Measurements from ENCODE around the gene FAM50B. TPM values are rescaled to one million over a fixed set of nuclear protein-coding genes. Genes with fewer than 3 reads are reported as not detected.

Gene FAM50B
- total RNA-seq, 2 experiments from 2014 or later: not detected

GRCh38 chr6:3882866-3883265, 33.7 kb downstream of the FAM50B start:
- DNase-seq (ENCODE audit: low spot score): no peak
- H3K4me3 ChIP-seq (ENCODE audit: low read depth, low read length, poor library complexity, severe bottlenecking): no peak overlapping the region
- H3K9me2 ChIP-seq (ENCODE audit: insufficient read depth, low read length): no peaks in the 10 kb centered on the region
- H3K4me2 ChIP-seq (ENCODE audit: low read length): no peak overlapping the region
- CTCF ChIA-PET (ENCODE audit: unreplicated experiment): no interaction called here
- H3K9me3 ChIP-seq (ENCODE audit: low read length): no peaks in the 10 kb centered on the region
- H3K36me3 ChIP-seq (ENCODE audit: insufficient read depth, low read length): no peaks in the 10 kb centered on the region
- intact Hi-C loops (cut with micrococcal nuclease; ENCODE audit: unreplicated experiment): no loop called here
- no peaks in the 10 kb centered on the region for H3K4me1 ChIP-seq (ENCODE audit: insufficient read depth, low read length, poor library complexity, severe bottlenecking)
- TF ChIP-seq CTCF (conservative IDR thresholded peaks at IDR 0.05; ENCODE audit: low read length): no peak
- TF ChIP-seq EZH2phosphoT487 (IDR thresholded peaks at IDR 0.05; ENCODE audit: borderline replicate concordance, low read depth, low read length): no peak
- POLR2A ChIA-PET: no interaction called here
- H3K79me2 ChIP-seq (ENCODE audit: insufficient read depth, low read depth, low read length): no peaks in the 10 kb centered on the region
- no peak overlapping the region for H2AFZ ChIP-seq (ENCODE audit: low read length)
- no TSS peak for BruUV-seq (replicated peaks)
- no peak overlapping the region for H3K27ac ChIP-seq (ENCODE audit: low read depth, low read length, poor library complexity, severe bottlenecking)
- H4K20me1 ChIP-seq (ENCODE audit: insufficient read depth, low read length): no peaks in the 10 kb centered on the region

- BruUV-seq (replicated peaks): no TSS peak
- TF ChIP-seq EZH2phosphoT487 (IDR thresholded peaks at IDR 0.05; ENCODE audit: borderline replicate concordance, low read depth, low read length) (no peak), CTCF (conservative IDR thresholded peaks at IDR 0.05; ENCODE audit: low read length) (no peak)
Observed at GRCh38 chr6:3884007-3884745, 35.0 kb downstream of the FAM50B start.

GRCh38 chr6:3885262-3886036, 36.3 kb downstream of the FAM50B start:
- Histone ChIP-seq H3K9me2 (ENCODE audit: insufficient read depth, low read length) (no peaks in the 10 kb centered on the region), H3K9me3 (ENCODE audit: low read length) (no peaks in the 10 kb centered on the region), H4K20me1 (ENCODE audit: insufficient read depth, low read length) (no peaks in the 10 kb centered on the region), H3K4me3 (ENCODE audit: low read depth, low read length, poor library complexity, severe bottlenecking) (no peak overlapping the region), H3K4me1 (ENCODE audit: insufficient read depth, low read length, poor library complexity, severe bottlenecking) (no peaks in the 10 kb centered on the region), H3K36me3 (ENCODE audit: insufficient read depth, low read length) (no peaks in the 10 kb centered on the region), H3K27ac (ENCODE audit: low read depth, low read length, poor library complexity, severe bottlenecking) (no peak overlapping the region), H3K4me2 (ENCODE audit: low read length) (no peak overlapping the region), H2AFZ (ENCODE audit: low read length) (no peak overlapping the region), H3K79me2 (ENCODE audit: insufficient read depth, low read depth, low read length) (no peaks in the 10 kb centered on the region)
- TF ChIP-seq EZH2phosphoT487 (IDR thresholded peaks at IDR 0.05; ENCODE audit: borderline replicate concordance, low read depth, low read length) (no peak), CTCF (conservative IDR thresholded peaks at IDR 0.05; ENCODE audit: low read length) (no peak)
- DNase-seq (ENCODE audit: low spot score): no peak
- POLR2A ChIA-PET: no interaction called here
- no TSS peak for BruUV-seq (replicated peaks)
- intact Hi-C loops (cut with micrococcal nuclease; ENCODE audit: unreplicated experiment): no loop called here
- CTCF ChIA-PET (ENCODE audit: unreplicated experiment): no interaction called here

More at GRCh38 chr6:3884007-3884745, 35.0 kb downstream of the FAM50B start:
- Histone ChIP-seq H3K79me2 (ENCODE audit: insufficient read depth, low read depth, low read length) (no peaks in the 10 kb centered on the region), H2AFZ (ENCODE audit: low read length) (no peak overlapping the region), H4K20me1 (ENCODE audit: insufficient read depth, low read length) (no peaks in the 10 kb centered on the region), H3K9me2 (ENCODE audit: insufficient read depth, low read length) (no peaks in the 10 kb centered on the region), H3K4me1 (ENCODE audit: insufficient read depth, low read length, poor library complexity, severe bottlenecking) (no peaks in the 10 kb centered on the region), H3K9me3 (ENCODE audit: low read length) (no peaks in the 10 kb centered on the region), H3K4me3 (ENCODE audit: low read depth, low read length, poor library complexity, severe bottlenecking) (no peak overlapping the region), H3K4me2 (ENCODE audit: low read length) (no peak overlapping the region), H3K27ac (ENCODE audit: low read depth, low read length, poor library complexity, severe bottlenecking) (no peak overlapping the region), H3K36me3 (ENCODE audit: insufficient read depth, low read length) (no peaks in the 10 kb centered on the region)
- CTCF ChIA-PET (ENCODE audit: unreplicated experiment): no interaction called here
- POLR2A ChIA-PET: interaction anchor here (0.6 kb wide), 1 partner anchor 98 kb away, joined by 4 read pairs; no protein-coding TSS in a partner anchor
- intact Hi-C loops (cut with micrococcal nuclease; ENCODE audit: unreplicated experiment): no loop called here
- no peak for DNase-seq (ENCODE audit: low spot score)
